H1 (cell line): Measurements from ENCODE around the gene ACER1. TPM values are rescaled to one million over a fixed set of nuclear protein-coding genes. Genes with fewer than 3 reads are reported as not detected.

Source experiments
- CTCF ChIA-PET: fragments of 300-600 bp; sonication (Branson Sonifier 250); formaldehyde crosslinking; loops from one replicate; lab custom pipeline; 2021; ENCODE audit not compliant: partially characterized antibody; lab: Charles Lee
- POLR2A ChIA-PET: fragments of 300-600 bp; sonication (Branson Sonifier 250); formaldehyde crosslinking; loops from one replicate; lab custom pipeline; 2021; ENCODE audit warnings: inconsistent platforms; ENCODE audit not compliant: partially characterized antibody; lab: Charles Lee
- DNase-seq, 2 experiments: peaks; one replicate each; pipeline versions ENCODE4 v3.0.0 to v3.0.0-alpha.2; 2010 to 2022; ENCODE audit warnings: low spot score in 2 of 2, low read depth in 1 of 2, mixed read lengths in 1 of 2
- FAIRE-seq: peaks from 2 replicates; lab custom pipeline; 2011; peaks lifted over from hg19 to GRCh38; lab: Jason Lieb, UNC
- H2AFZ ChIP-seq: 2 replicates; pipeline ENCODE4 v1.8.1; 2012; ENCODE audit warnings: low read length, inconsistent platforms
- H2AK5ac ChIP-seq: 2 replicates; pipeline ENCODE4 v1.6.1; 2013; ENCODE audit warnings: low read depth, low read length
- H2BK120ac ChIP-seq: replicated peaks from 2 replicates; pipeline ENCODE3; 2013; ENCODE audit warnings: low read depth, low read length, inconsistent platforms
- H2BK12ac ChIP-seq: 2 replicates; pipeline ENCODE4 v1.6.1; 2013; ENCODE audit warnings: low read depth, low read length
- H2BK15ac ChIP-seq: 2 replicates; pipeline ENCODE4 v1.6.1; 2013; ENCODE audit warnings: low read length
- H2BK20ac ChIP-seq: 2 replicates; pipeline ENCODE4 v1.6.1; 2013; ENCODE audit warnings: low read length
- H2BK5ac ChIP-seq: 2 replicates; pipeline ENCODE4 v1.6.1; 2013; ENCODE audit warnings: low read depth, low read length
- H3K14ac ChIP-seq: 2 replicates; pipeline ENCODE4 v1.6.1; 2013; ENCODE audit warnings: inconsistent platforms; ENCODE audit not compliant: insufficient read length
- H3K18ac ChIP-seq: 2 replicates; pipeline ENCODE4 v1.6.1; 2013; ENCODE audit warnings: low read length; ENCODE audit errors: extremely low read depth
- H3K23ac ChIP-seq: 2 replicates; pipeline ENCODE4 v1.6.1; 2013; ENCODE audit warnings: inconsistent platforms; ENCODE audit not compliant: insufficient read length
- H3K23me2 ChIP-seq: 2 replicates; pipeline ENCODE4 v1.6.1; 2013; ENCODE audit warnings: low read depth, low read length
- H3K27ac ChIP-seq: 2 replicates; pipeline ENCODE4 v1.6.1; 2011; ENCODE audit warnings: low read depth, low read length, inconsistent platforms
- H3K27me3 ChIP-seq, 4 experiments: replicated peaks in 1 of 4; 1 replicate in 1 of 4; 2 replicates in 3 of 4; pipeline versions ENCODE4 v1.6.1 to v1.8.1; 2011 to 2013; ENCODE audit warnings: low read length in 3 of 4, mild to moderate bottlenecking in 3 of 4, inconsistent platforms in 2 of 4, mixed read lengths in 2 of 4, moderate library complexity in 1 of 4; ENCODE audit not compliant: control insufficient read depth in 3 of 4, insufficient read depth in 3 of 4; ENCODE audit errors: extremely low read depth in 1 of 4
- H3K36me3 ChIP-seq, 4 experiments: 2 replicates each; pipeline versions ENCODE4 v1.6.1 to v1.8.1; 2011 to 2013; ENCODE audit warnings: mild to moderate bottlenecking in 4 of 4, low read length in 3 of 4, moderate library complexity in 2 of 4, control low read depth in 1 of 4, inconsistent platforms in 1 of 4; ENCODE audit not compliant: insufficient read depth in 4 of 4, control insufficient read depth in 2 of 4
- H3K4ac ChIP-seq: replicated peaks from 2 replicates; pipeline ENCODE3; 2013; ENCODE audit warnings: low read length, low read depth, mixed read lengths, inconsistent platforms; ENCODE audit not compliant: insufficient read length
- H3K4me1 ChIP-seq, 4 experiments: replicated peaks in 1 of 4; 1 replicate in 1 of 4; 2 replicates in 3 of 4; pipeline versions ENCODE4 v1.6.1 to v1.8.1; 2011 to 2013; ENCODE audit warnings: low read length in 3 of 4, inconsistent platforms in 2 of 4, mixed read lengths in 1 of 4; ENCODE audit not compliant: insufficient read depth in 4 of 4, control insufficient read depth in 3 of 4
- H3K4me2 ChIP-seq, 2 experiments: 2 replicates each; pipeline versions ENCODE4 v1.6.1 to v1.8.1; 2011 to 2013; ENCODE audit warnings: low read depth in 2 of 2, low read length in 2 of 2, control low read depth in 1 of 2, inconsistent platforms in 1 of 2, mild to moderate bottlenecking in 1 of 2; ENCODE audit not compliant: insufficient read depth in 1 of 2
- H3K4me3 ChIP-seq, 4 experiments: fragments of 200-600, 300-600 bp in 1 of 4; sonication (generic), shearing (Covaris generic), sonication (Bioruptor Twin) in 1 of 4; 2 replicates each; pipeline versions ENCODE4 v1.5.1 to v1.8.1; 2011 to 2016; ENCODE audit warnings: low read length in 4 of 4, low read depth in 3 of 4, control low read depth in 2 of 4, inconsistent platforms in 2 of 4, mild to moderate bottlenecking in 2 of 4, mixed read lengths in 1 of 4, moderate library complexity in 1 of 4; ENCODE audit not compliant: insufficient read depth in 2 of 4; ENCODE audit errors: extremely low read depth in 1 of 4
- H3K56ac ChIP-seq: replicated peaks from 2 replicates; pipeline ENCODE3; 2013; ENCODE audit warnings: low read depth, mild to moderate bottlenecking, mixed read lengths, low read length, inconsistent platforms; ENCODE audit not compliant: insufficient read length
- H3K79me1 ChIP-seq: 2 replicates; pipeline ENCODE4 v1.6.1; 2013; ENCODE audit warnings: low read depth, low read length, control low read depth
- H3K79me2 ChIP-seq, 2 experiments: 2 replicates each; pipeline versions ENCODE4 v1.6.1 to v1.8.1; 2012 to 2013; ENCODE audit warnings: low read length in 2 of 2, mild to moderate bottlenecking in 2 of 2, inconsistent platforms in 1 of 2; ENCODE audit not compliant: insufficient read depth in 2 of 2, control insufficient read depth in 1 of 2
- H3K9ac ChIP-seq, 4 experiments: replicated peaks in 1 of 4; 1 replicate in 1 of 4; 2 replicates in 3 of 4; pipeline versions ENCODE4 v1.6.1 to v1.8.1; 2011 to 2013; ENCODE audit warnings: low read depth in 3 of 4, low read length in 3 of 4, control low read depth in 2 of 4, mild to moderate bottlenecking in 2 of 4, moderate library complexity in 2 of 4, inconsistent platforms in 1 of 4; ENCODE audit errors: extremely low read depth in 1 of 4
- H3K9me3 ChIP-seq, 2 experiments: 2 replicates each; pipeline versions ENCODE4 v1.6.1 to v1.8.1; 2012 to 2013; ENCODE audit warnings: mild to moderate bottlenecking in 2 of 2, moderate library complexity in 2 of 2, control low read depth in 1 of 2, inconsistent platforms in 1 of 2, low read depth in 1 of 2, low read length in 1 of 2, mixed read lengths in 1 of 2; ENCODE audit not compliant: insufficient read depth in 2 of 2
- H4K20me1 ChIP-seq, 2 experiments: replicated peaks in 1 of 2; 2 replicates each; pipeline versions ENCODE3 to v1.8.1; 2011 to 2013; ENCODE audit warnings: inconsistent platforms in 2 of 2, low read length in 2 of 2, mild to moderate bottlenecking in 1 of 2; ENCODE audit not compliant: insufficient read depth in 2 of 2, control insufficient read depth in 1 of 2
- H4K5ac ChIP-seq: 2 replicates; pipeline ENCODE4 v1.6.1; 2013; ENCODE audit warnings: low read length, low read depth, mixed read lengths, inconsistent platforms; ENCODE audit not compliant: insufficient read length
- H4K8ac ChIP-seq: 2 replicates; pipeline ENCODE4 v1.8.0; 2013; ENCODE audit warnings: mild to moderate bottlenecking, moderate library complexity, low read length, inconsistent platforms; ENCODE audit not compliant: insufficient read depth; ENCODE audit errors: extremely low read depth
- H4K91ac ChIP-seq: replicated peaks from 2 replicates; pipeline ENCODE3; 2013; ENCODE audit warnings: low read length, mixed read lengths, inconsistent platforms; ENCODE audit not compliant: insufficient read length
- ASH2L ChIP-seq: fragments of 200-600, 300-600 bp; sonication (generic); IDR thresholded peaks from one replicate; pipeline ENCODE4 v1.7.1; 2017; ENCODE audit warnings: low read length
- FOSL1 ChIP-seq: IDR thresholded peaks from 2 replicates; pipeline ENCODE4 v1.6.1; 2011; ENCODE audit warnings: mild to moderate bottlenecking, low read depth, low read length, moderate library complexity; ENCODE audit not compliant: insufficient read depth
- HDAC2 ChIP-seq, 2 experiments: fragments of 300-600 bp in 1 of 2; sonication (generic) in 1 of 2; IDR thresholded peaks; 2 replicates each; pipeline ENCODE4 v1.6.1; 2011 to 2012; ENCODE audit warnings: low read depth in 2 of 2, low read length in 2 of 2, mild to moderate bottlenecking in 2 of 2, moderate library complexity in 2 of 2, borderline replicate concordance in 1 of 2, inconsistent platforms in 1 of 2
- JUN ChIP-seq: IDR thresholded peaks from 2 replicates; pipeline ENCODE4 v1.6.1; 2011; ENCODE audit warnings: low read depth, mild to moderate bottlenecking, improper control_type of control experiment, low read length
- RBBP5 ChIP-seq: IDR thresholded peaks from 2 replicates; pipeline ENCODE4 v1.7.1; 2012; ENCODE audit warnings: low read depth, mild to moderate bottlenecking, inconsistent platforms, low read length, moderate library complexity, borderline replicate concordance
- TAF7 ChIP-seq: optimal IDR thresholded peaks from 2 replicates; pipeline ENCODE3; 2011; ENCODE audit warnings: low read depth, mild to moderate bottlenecking, inconsistent platforms, low read length, moderate library complexity, borderline replicate concordance
- WGBS, 2 experiments: shearing (Covaris generic) in 1 of 2; methylation state at CpG; one replicate each; pipeline versions ENCODE4 v1.1.6 to v1.1.7; 2013 to 2015; ENCODE audit warnings: low lambda C conversion rate in 2 of 2, mixed read lengths in 2 of 2, inconsistent platforms in 1 of 2, low coverage in 1 of 2, missing lambda C conversion rate in 1 of 2; ENCODE audit not compliant: insufficient replicate concordance in 2 of 2, insufficient coverage in 1 of 2, insufficient read length in 1 of 2; ENCODE audit errors: extremely low coverage in 1 of 2, missing lambda C conversion rate in 1 of 2; 5-methylcytosine and 5-hydroxymethylcytosine counted together
- polyA plus RNA-seq, 7 experiments: library from polyadenylated mRNA; depleted of rRNA in 3 of 7; stranded (reverse) in 5 of 7; unstranded in 2 of 7; fragments of >200 nt in 5 of 7; fragments of 200-250 nt in 2 of 7; gene quantifications; 1 replicate in 5 of 7; 2 replicates in 1 of 7; 4 replicates in 1 of 7; pipeline versions ENCODE4 v1.2.1 to v1.2.3, GENCODE V29; 2011 to 2013; ENCODE audit warnings: missing spikeins in 2 of 7, mixed read lengths in 2 of 7
- total RNA-seq: library from RNA; stranded (reverse); fragmentation: NEBNext Ultra II Directional; extraction: Animal tissue kit (Norgen Biotek cat#: 25700); gene quantifications from 2 replicates; pipeline ENCODE4 v1.2.1, GENCODE V29; 2021

The ACER1 gene
- total and polyA plus RNA-seq, 2 of the 8 experiments (the other 6 are each of a cell fraction or from before 2014, with no cell fraction given): 0.05 TPM; not detected in 1

- no peak overlapping the region for H3K27ac ChIP-seq
- H3K56ac ChIP-seq: no peak overlapping the region
- H2BK15ac ChIP-seq: no peak overlapping the region
- peaks cover 43% of the 10 kb centered on the region for H3K79me1 ChIP-seq
- POLR2A ChIA-PET: interaction anchor here (0.6 to 1.1 kb wide), 2 partner anchors 55 to 374 kb away, joined by 3 read pairs; no protein-coding TSS in a partner anchor
- no peak overlapping the region for H4K5ac ChIP-seq
- no peak overlapping the region for H3K18ac ChIP-seq
- no peak overlapping the region for H4K91ac ChIP-seq
- H2BK120ac ChIP-seq: no peak overlapping the region
- FAIRE-seq: no peak
- no peak overlapping the region for H3K4ac ChIP-seq
- peaks cover 27 to 96% of the 10 kb centered on the region in 2 experiments for H3K79me2 ChIP-seq
- H4K8ac ChIP-seq: no peak overlapping the region
- H3K23me2 ChIP-seq: peaks cover 3% of the 10 kb centered on the region; the same call in 1 of the 2 replicates
- peaks cover 54 to 66% of the 10 kb centered on the region in 2 experiments for H4K20me1 ChIP-seq
- H2AFZ ChIP-seq: no peak overlapping the region
- TF ChIP-seq ASH2L (no peak), FOSL1 (no peak), HDAC2 (IDR thresholded peaks at IDR 0.05; ENCODE audit: borderline replicate concordance in 1 of 2, low read depth in 2 of 2, low read length in 2 of 2) (no peak), RBBP5 (no peak), TAF7 (no peak), JUN (no peak)
- TF ChIP-seq, all 59 proteins: peak for 0
- Histone ChIP-seq H3K9me3 (no peaks in the 10 kb centered on the region), H3K9ac (no peak overlapping the region), H2AK5ac (no peak overlapping the region), H2BK12ac (no peak overlapping the region), H2BK20ac (no peak overlapping the region), H3K4me1 (peaks cover 6 to 49% (median 23%) of the 10 kb centered on the region in 4 experiments), H3K4me3 (no peak overlapping the region; a peak in 1 of 8 replicates), H3K23ac (no peak overlapping the region), H3K27me3 (no peaks in the 10 kb centered on the region; a peak in 1 of 7 replicates), H3K4me2 (peak overlapping the region in 1 of 2 experiments; percentile 55; a peak in 1 of 4 replicates), H2BK5ac (no peak overlapping the region), H3K14ac (no peak overlapping the region), H3K36me3 (peaks cover 0 to 12% (median 7%) of the 10 kb centered on the region in 4 experiments; a peak in 3 of 8 replicates)
- 88% methylated on average over 30 of the region's 30 CpGs; no CpG with 5 or more reads in 1 of the 2 experiments for WGBS, 2 experiments
- no peak for DNase-seq
- CTCF ChIA-PET: interaction anchor here (0.6 to 1.5 kb wide), 3 partner anchors 13 to 575 kb away, joined by 4 to 10 read pairs (median 4); no protein-coding TSS in a partner anchor
These were observed 59.5 kb downstream of the ACER1 start for GRCh38 chr19:6273701-6274601.
